Calu3 (cell line): Measurements from ENCODE around the gene CLDN19. TPM values are rescaled to one million over a fixed set of nuclear protein-coding genes. Genes with fewer than 3 reads are reported as not detected.
A peak's percentile ranks its signal among the peaks of the same experiment; 100 is the strongest.

Source experiments
- BruUV-seq: library from RNA; stranded (reverse); fragments of 400-500 nt; replicated peaks from 2 replicates; lab custom pipeline; 2021; lab: Mats Ljungman, UMichigan
- CTCF ChIA-PET: fragments of 300-600 bp; sonication (Branson Sonifier 250); formaldehyde crosslinking; loops from one replicate; lab custom pipeline; 2022; ENCODE audit warnings: antibody characterized with exemption; lab: Charles Lee
- DNase-seq: peaks from one replicate; pipeline ENCODE4 v3.0.0; 2022
- H3K27ac Mint-ChIP-seq: one replicate; pipeline ENCODE4 v1.8.0; 2022; ENCODE audit warnings: mixed read lengths; ENCODE audit not compliant: unreplicated experiment
- H3K27me3 Mint-ChIP-seq: one replicate; pipeline ENCODE4 v1.8.0; 2022; ENCODE audit warnings: mixed read lengths; ENCODE audit not compliant: unreplicated experiment
- H3K36me3 Mint-ChIP-seq: one replicate; pipeline ENCODE4 v1.8.0; 2022; ENCODE audit warnings: mild to moderate bottlenecking, moderate library complexity, mixed read lengths; ENCODE audit not compliant: insufficient read depth, unreplicated experiment
- H3K4me1 Mint-ChIP-seq: one replicate; pipeline ENCODE4 v1.8.0; 2022; ENCODE audit warnings: mild to moderate bottlenecking, low read depth, mixed read lengths; ENCODE audit not compliant: unreplicated experiment
- H3K4me3 Mint-ChIP-seq: one replicate; pipeline ENCODE4 v1.8.0; 2022; ENCODE audit warnings: mild to moderate bottlenecking, low read depth, moderate library complexity, mixed read lengths; ENCODE audit not compliant: unreplicated experiment
- H3K9me3 Mint-ChIP-seq: one replicate; pipeline ENCODE4 v1.8.0; 2022; ENCODE audit warnings: low read depth, mixed read lengths; ENCODE audit not compliant: unreplicated experiment
- intact Hi-C: fragments of 100-400 bp; cut with micrococcal nuclease; formaldehyde crosslinking; loops from one replicate; pipeline ENCODE4 v1.10.0; 2022; ENCODE audit not compliant: unreplicated experiment
- total RNA-seq: library from RNA; stranded (reverse); gene quantifications from 2 replicates; pipeline ENCODE4 v1.2.3, GENCODE V29; 2022
- TF ChIP-seq, protein P1 (sequence below): fragments of 200-600 bp; IDR thresholded peaks from one replicate; pipeline ENCODE4 v1.8.0; 2022; ENCODE audit warnings: antibody characterized with exemption; ENCODE audit not compliant: unreplicated experiment

The CLDN19 gene
- total RNA-seq, 1 experiment from 2014 or later, result not detected

DNA sequence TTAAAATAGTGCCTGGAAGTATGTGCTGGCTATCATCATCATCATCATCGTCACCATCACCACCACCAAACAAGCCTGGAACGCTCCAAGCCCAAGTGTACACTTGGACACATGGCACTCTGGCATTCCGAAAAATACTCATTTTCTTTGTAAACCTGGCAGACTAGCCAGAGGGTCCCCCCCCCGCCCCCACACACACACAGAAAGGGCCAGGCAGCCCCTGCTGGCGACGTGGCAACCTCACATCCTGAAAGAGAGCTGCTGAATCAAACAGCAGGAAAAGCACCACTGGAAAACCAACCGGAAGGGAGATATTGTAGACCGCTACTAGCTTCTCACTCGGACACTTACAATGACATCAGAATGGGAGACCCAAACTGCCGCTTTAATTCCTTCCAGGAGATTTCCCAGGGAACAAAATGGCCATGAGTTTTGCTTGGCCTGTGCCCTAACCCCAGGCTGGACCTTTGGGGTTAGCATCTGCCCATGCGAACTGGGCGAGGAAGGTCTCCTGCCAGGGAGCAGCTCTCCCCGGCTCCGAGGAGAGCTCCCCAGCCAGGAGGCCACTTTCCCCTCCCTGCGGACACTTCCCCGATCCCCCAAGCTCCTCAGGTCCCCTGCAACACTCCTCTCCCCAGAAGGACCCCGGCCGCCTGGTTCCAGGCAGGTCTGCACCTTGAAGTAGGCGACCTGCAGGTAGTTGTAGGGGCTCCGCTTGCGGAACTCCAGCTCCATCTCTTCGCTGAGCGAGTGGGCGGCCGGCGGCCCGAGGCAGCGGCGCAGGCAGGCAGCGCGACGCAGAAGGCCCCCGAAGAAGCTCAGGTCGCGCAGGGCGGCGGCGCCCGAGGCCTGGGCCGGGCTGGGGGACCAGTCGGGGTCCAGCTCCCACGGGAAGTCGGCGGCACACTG is 26.1 kb upstream of the CLDN19 start:
- TF ChIP-seq, protein P1, sequence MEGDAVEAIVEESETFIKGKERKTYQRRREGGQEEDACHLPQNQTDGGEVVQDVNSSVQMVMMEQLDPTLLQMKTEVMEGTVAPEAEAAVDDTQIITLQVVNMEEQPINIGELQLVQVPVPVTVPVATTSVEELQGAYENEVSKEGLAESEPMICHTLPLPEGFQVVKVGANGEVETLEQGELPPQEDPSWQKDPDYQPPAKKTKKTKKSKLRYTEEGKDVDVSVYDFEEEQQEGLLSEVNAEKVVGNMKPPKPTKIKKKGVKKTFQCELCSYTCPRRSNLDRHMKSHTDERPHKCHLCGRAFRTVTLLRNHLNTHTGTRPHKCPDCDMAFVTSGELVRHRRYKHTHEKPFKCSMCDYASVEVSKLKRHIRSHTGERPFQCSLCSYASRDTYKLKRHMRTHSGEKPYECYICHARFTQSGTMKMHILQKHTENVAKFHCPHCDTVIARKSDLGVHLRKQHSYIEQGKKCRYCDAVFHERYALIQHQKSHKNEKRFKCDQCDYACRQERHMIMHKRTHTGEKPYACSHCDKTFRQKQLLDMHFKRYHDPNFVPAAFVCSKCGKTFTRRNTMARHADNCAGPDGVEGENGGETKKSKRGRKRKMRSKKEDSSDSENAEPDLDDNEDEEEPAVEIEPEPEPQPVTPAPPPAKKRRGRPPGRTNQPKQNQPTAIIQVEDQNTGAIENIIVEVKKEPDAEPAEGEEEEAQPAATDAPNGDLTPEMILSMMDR, result peak; percentile 50
- Mint-ChIP-seq H3K27ac (no peak overlapping the region), H3K9me3 (no peaks in the 10 kb centered on the region), H3K27me3 (no peaks in the 10 kb centered on the region), H3K36me3 (peaks cover 6% of the 10 kb centered on the region), H3K4me3 (no peak overlapping the region), H3K4me1 (peaks cover 8% of the 10 kb centered on the region)
- DNase-seq, result peak; percentile 29
- no TSS peak for BruUV-seq
- intact Hi-C loops, result no loop called here
- CTCF ChIA-PET, result interaction anchor here (0.6 to 1.6 kb wide), 21 partner anchors 10 to 1719 kb away, joined by 3 to 9 read pairs (median 4); partner anchors contain the start of genes ERMAP and YBX1

- H3K27ac Mint-ChIP-seq, result no peak overlapping the region
- H3K9me3 Mint-ChIP-seq, result no peaks in the 10 kb centered on the region
- peaks cover under 1% of the 10 kb centered on the region for H3K4me1 Mint-ChIP-seq
- TF ChIP-seq, protein P1, result no peak
- CTCF ChIA-PET, result interaction anchor here (0.8 to 1.3 kb wide), 3 partner anchors 83 to 187 kb away, joined by 3 to 6 read pairs (median 4); partner anchors contain the start of gene YBX1
- H3K36me3 Mint-ChIP-seq, result no peaks in the 10 kb centered on the region
- no peaks in the 10 kb centered on the region for H3K27me3 Mint-ChIP-seq
- H3K4me3 Mint-ChIP-seq, result no peak overlapping the region
- intact Hi-C loops, result no loop called here
- BruUV-seq, result no TSS peak
- DNase-seq, result no peak
Observed at GRCh38 chr1:42765269-42765668, 25.2 kb upstream of the CLDN19 start.

GRCh38 chr1:42762269-42762668 is 22.2 kb upstream of the CLDN19 start:
- intact Hi-C loops, result no loop called here
- Mint-ChIP-seq H3K27ac (no peak overlapping the region), H3K4me1 (no peaks in the 10 kb centered on the region), H3K4me3 (no peak overlapping the region), H3K36me3 (peaks cover 6% of the 10 kb centered on the region), H3K27me3 (no peaks in the 10 kb centered on the region), H3K9me3 (no peaks in the 10 kb centered on the region)
- CTCF ChIA-PET, result no interaction called here
- BruUV-seq, result no TSS peak
- no peak for DNase-seq
- TF ChIP-seq, protein P1, result no peak

- peaks cover 6% of the 10 kb centered on the region for H3K36me3 Mint-ChIP-seq
- no peak overlapping the region for H3K27ac Mint-ChIP-seq
- CTCF ChIA-PET, result no interaction called here
- intact Hi-C loops, result no loop called here
- TF ChIP-seq, protein P1, result no peak
- BruUV-seq, result no TSS peak
- H3K27me3 Mint-ChIP-seq, result no peaks in the 10 kb centered on the region
- no peak overlapping the region for H3K4me3 Mint-ChIP-seq
- H3K9me3 Mint-ChIP-seq, result no peaks in the 10 kb centered on the region
- H3K4me1 Mint-ChIP-seq, result no peaks in the 10 kb centered on the region
- DNase-seq, result no peak
Observed at GRCh38 chr1:42761567-42761966, 21.5 kb upstream of the CLDN19 start.
